Measurements from ENCODE around the gene CEP112. TPM values are rescaled to one million over a fixed set of nuclear protein-coding genes. Genes with fewer than 3 reads are reported as not detected.
A peak's percentile ranks its signal among the peaks of the same experiment; 100 is the strongest.

The CEP112 gene
- total RNA-seq, 1 donor from 2014 or later: 1.3 TPM

- intact Hi-C loops (cut with micrococcal nuclease): no loop called here
- Mint-ChIP-seq H3K4me1 (peaks cover 15% of the 10 kb centered on the region), H3K9me3 (no peaks in the 10 kb centered on the region), H3K36me3 (ENCODE audit: low read depth) (no peaks in the 10 kb centered on the region), H3K27ac (peak overlapping the region; percentile 76), H3K4me3 (peak overlapping the region; percentile 85), H3K27me3 (peaks cover 2% of the 10 kb centered on the region)
- no peak for DNase-seq
Observed at GRCh38 chr17:66190738-66191592, 968 bp downstream of the CEP112 start.

DNA sequence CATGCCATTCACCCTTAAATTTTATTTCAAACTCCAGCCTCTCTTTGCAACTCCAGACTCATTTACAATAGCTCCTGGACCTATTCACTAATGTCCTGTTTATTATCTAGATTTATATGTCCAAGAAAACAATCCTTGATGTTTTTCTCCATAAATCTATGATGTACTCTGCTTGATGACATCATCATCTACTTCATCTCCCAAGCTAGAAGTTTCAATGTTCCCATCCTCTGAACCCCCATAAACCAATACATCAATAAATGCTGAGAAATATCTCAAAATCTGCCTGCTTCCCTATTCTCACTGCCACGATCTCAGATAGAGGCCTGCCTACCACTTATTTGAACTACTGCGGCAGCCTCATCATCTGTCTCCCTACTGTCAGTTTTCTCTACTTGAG, 4.2 kb downstream of the CEP112 start:
- Mint-ChIP-seq H3K36me3 (ENCODE audit: low read depth) (no peaks in the 10 kb centered on the region), H3K27me3 (peaks cover 2% of the 10 kb centered on the region), H3K4me3 (no peak overlapping the region), H3K9me3 (peaks cover 4% of the 10 kb centered on the region), H3K27ac (no peak overlapping the region), H3K4me1 (peaks cover 14% of the 10 kb centered on the region)
- intact Hi-C loops (cut with micrococcal nuclease): no loop called here
- DNase-seq: no peak

GRCh38 chr17:66185862-66186261, 6.1 kb downstream of the CEP112 start:
- H3K27me3 Mint-ChIP-seq: no peaks in the 10 kb centered on the region
- no peaks in the 10 kb centered on the region for H3K36me3 Mint-ChIP-seq (ENCODE audit: low read depth)
- intact Hi-C loops (cut with micrococcal nuclease): no loop called here
- no peak overlapping the region for H3K27ac Mint-ChIP-seq
- DNase-seq: no peak
- no peak overlapping the region for H3K4me3 Mint-ChIP-seq
- peaks cover 2% of the 10 kb centered on the region for H3K4me1 Mint-ChIP-seq
- H3K9me3 Mint-ChIP-seq: peaks cover 4% of the 10 kb centered on the region

DNA sequence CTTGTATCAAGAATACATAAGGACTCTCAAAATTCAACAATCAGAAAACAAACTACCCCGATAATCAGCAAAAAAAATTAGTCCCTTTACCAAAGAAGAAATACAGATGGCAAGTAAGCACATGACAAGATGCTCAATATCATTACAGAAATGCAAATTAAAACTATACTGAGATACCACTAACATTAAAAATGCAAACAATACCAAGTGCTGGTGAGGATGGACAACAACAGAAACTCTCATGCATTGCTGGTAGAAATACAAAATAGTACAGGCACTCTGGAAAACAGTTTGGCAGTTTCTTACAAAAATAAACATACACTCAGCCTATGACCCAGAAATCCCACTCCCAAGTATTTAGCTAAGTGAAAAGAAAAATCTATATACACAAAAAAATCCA, 7.5 kb downstream of the CEP112 start:
- Mint-ChIP-seq H3K4me1 (no peaks in the 10 kb centered on the region), H3K36me3 (ENCODE audit: low read depth) (no peaks in the 10 kb centered on the region), H3K9me3 (peaks cover 4% of the 10 kb centered on the region), H3K27me3 (peaks cover 6% of the 10 kb centered on the region), H3K4me3 (no peak overlapping the region), H3K27ac (no peak overlapping the region)
- intact Hi-C loops (cut with micrococcal nuclease): no loop called here
- no peak for DNase-seq

DNA sequence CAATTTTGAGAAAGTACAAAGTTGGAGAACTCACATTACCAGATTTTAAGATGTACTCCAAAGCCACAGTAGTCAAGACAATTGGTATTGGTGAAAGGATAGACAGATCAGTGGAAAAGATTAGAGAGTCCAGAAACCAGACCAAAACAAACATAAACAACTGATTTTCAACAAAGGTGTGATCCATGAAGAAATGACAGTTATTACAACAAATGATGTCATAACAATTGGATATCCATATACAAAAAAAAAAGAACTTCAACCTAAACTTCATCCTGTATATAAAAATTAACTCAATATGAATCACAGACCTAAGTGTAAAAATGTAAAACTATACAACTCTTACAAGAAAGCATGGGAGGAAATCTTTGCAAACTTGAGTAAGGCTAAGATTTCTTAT, 8.4 kb downstream of the CEP112 start:
- H3K4me1 Mint-ChIP-seq: no peaks in the 10 kb centered on the region
- intact Hi-C loops (cut with micrococcal nuclease): no loop called here
- H3K36me3 Mint-ChIP-seq (ENCODE audit: low read depth): no peaks in the 10 kb centered on the region

GRCh38 chr17:66178642-66179041, 13.3 kb downstream of the CEP112 start:
- Mint-ChIP-seq H3K27ac (no peak overlapping the region), H3K4me3 (no peak overlapping the region), H3K9me3 (peaks cover 5% of the 10 kb centered on the region), H3K36me3 (ENCODE audit: low read depth) (no peaks in the 10 kb centered on the region), H3K4me1 (no peaks in the 10 kb centered on the region), H3K27me3 (peaks cover 18% of the 10 kb centered on the region)
- intact Hi-C loops (cut with micrococcal nuclease): no loop called here
- DNase-seq: no peak

More for the DNA sequence above, 8.4 kb downstream of the CEP112 start:
- H3K9me3 Mint-ChIP-seq: peaks cover 9% of the 10 kb centered on the region
- H3K27ac Mint-ChIP-seq: no peak overlapping the region
- DNase-seq: no peak
- peaks cover 12% of the 10 kb centered on the region for H3K27me3 Mint-ChIP-seq
- no peak overlapping the region for H3K4me3 Mint-ChIP-seq

DNA sequence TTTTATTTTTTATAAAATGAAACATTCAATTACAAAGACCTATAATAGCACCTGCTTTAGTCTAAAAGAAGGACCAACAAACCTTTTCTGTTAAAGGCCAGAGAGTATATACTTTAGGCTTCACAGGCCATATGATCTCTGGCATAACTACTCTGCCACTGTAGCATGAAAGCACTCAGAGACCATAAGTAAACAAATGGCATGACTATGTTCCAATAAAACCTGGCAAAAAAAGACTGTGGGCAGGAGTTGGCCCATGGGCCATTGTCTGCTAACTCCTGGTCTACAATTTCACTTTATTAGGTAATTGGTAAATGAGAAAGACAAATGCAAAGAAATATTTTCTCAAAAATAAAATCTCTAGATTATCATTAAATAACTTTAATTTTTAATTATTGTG, 14.9 kb downstream of the CEP112 start:
- H3K27me3 Mint-ChIP-seq: peaks cover 22% of the 10 kb centered on the region
- no peak overlapping the region for H3K27ac Mint-ChIP-seq
- intact Hi-C loops (cut with micrococcal nuclease): no loop called here
- no peaks in the 10 kb centered on the region for H3K36me3 Mint-ChIP-seq (ENCODE audit: low read depth)
- H3K4me3 Mint-ChIP-seq: no peak overlapping the region
- no peaks in the 10 kb centered on the region for H3K4me1 Mint-ChIP-seq
- no peak for DNase-seq
- peaks cover 5% of the 10 kb centered on the region for H3K9me3 Mint-ChIP-seq

GRCh38 chr17:66175892-66176291, 16.0 kb downstream of the CEP112 start:
- no peak overlapping the region for H3K4me3 Mint-ChIP-seq
- intact Hi-C loops (cut with micrococcal nuclease): no loop called here
- no peaks in the 10 kb centered on the region for H3K36me3 Mint-ChIP-seq (ENCODE audit: low read depth)
- H3K4me1 Mint-ChIP-seq: no peaks in the 10 kb centered on the region
- DNase-seq: no peak
- no peak overlapping the region for H3K27ac Mint-ChIP-seq
- peaks cover 5% of the 10 kb centered on the region for H3K9me3 Mint-ChIP-seq
- peaks cover 26% of the 10 kb centered on the region for H3K27me3 Mint-ChIP-seq

DNA sequence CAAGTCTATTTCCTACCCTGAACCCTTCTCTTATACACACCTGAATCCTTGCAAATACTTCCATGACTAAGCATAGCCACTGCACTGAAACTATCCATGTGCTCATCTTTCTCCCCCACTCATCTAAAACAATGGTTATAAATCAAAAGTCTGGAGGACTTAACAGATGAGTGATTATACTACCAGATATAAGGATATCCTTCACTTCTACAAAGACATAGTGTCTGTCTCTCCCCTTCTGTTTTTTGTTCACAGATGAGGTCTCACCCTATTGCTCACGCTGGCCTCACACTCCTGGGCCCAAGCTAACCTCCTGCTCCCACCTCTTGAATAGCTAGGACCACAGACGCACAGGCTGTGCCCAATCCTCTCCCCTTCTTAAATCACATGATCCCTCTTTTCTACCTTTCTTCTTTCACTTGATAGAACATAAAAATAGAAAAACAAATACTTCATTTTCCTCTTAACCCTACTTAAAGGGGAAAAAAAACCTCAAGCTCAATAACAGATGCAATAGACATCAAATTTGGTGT, 19.2 kb downstream of the CEP112 start:
- Mint-ChIP-seq H3K9me3 (no peaks in the 10 kb centered on the region), H3K27me3 (peaks cover 10% of the 10 kb centered on the region), H3K4me3 (no peak overlapping the region), H3K27ac (no peak overlapping the region), H3K4me1 (no peaks in the 10 kb centered on the region), H3K36me3 (ENCODE audit: low read depth) (no peaks in the 10 kb centered on the region)
- DNase-seq: no peak
- intact Hi-C loops (cut with micrococcal nuclease): no loop called here

- peaks cover 10% of the 10 kb centered on the region for H3K27me3 Mint-ChIP-seq
- intact Hi-C loops (cut with micrococcal nuclease): no loop called here
Observed at GRCh38 chr17:66172144-66172543, 19.8 kb downstream of the CEP112 start.

DNA sequence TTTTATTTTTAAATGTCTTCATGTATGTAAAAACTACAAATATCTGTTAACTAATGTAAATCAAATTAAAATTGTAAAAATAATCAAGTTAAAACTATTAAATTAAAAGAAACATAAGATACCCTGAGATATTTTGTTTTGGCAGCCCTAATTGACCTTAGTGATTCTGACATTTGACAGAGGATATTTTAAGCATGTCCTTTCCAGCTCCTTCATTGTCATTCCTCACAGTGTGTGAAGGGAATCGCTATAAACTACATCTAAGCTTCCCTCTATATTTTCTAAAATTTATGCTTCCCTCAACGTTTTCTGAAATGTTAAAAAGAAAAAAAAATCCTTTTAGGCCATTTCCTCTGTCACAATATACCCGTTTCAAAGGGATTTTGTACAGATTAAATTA, 20.2 kb downstream of the CEP112 start:
- H3K4me1 Mint-ChIP-seq: no peaks in the 10 kb centered on the region
- no peaks in the 10 kb centered on the region for H3K36me3 Mint-ChIP-seq (ENCODE audit: low read depth)
- intact Hi-C loops (cut with micrococcal nuclease): no loop called here
- H3K4me3 Mint-ChIP-seq: no peak overlapping the region
- H3K27ac Mint-ChIP-seq: no peak overlapping the region
- peaks cover 10% of the 10 kb centered on the region for H3K27me3 Mint-ChIP-seq
- no peak for DNase-seq
- no peaks in the 10 kb centered on the region for H3K9me3 Mint-ChIP-seq

More at GRCh38 chr17:66172144-66172543, 19.8 kb downstream of the CEP112 start:
- no peak overlapping the region for H3K4me3 Mint-ChIP-seq
- no peaks in the 10 kb centered on the region for H3K9me3 Mint-ChIP-seq
- no peaks in the 10 kb centered on the region for H3K4me1 Mint-ChIP-seq
- H3K36me3 Mint-ChIP-seq (ENCODE audit: low read depth): no peaks in the 10 kb centered on the region
- DNase-seq: no peak
- no peak overlapping the region for H3K27ac Mint-ChIP-seq

- Mint-ChIP-seq H3K4me3 (no peak overlapping the region), H3K9me3 (no peaks in the 10 kb centered on the region), H3K27ac (no peak overlapping the region), H3K4me1 (no peaks in the 10 kb centered on the region), H3K36me3 (ENCODE audit: low read depth) (no peaks in the 10 kb centered on the region), H3K27me3 (peaks cover 10% of the 10 kb centered on the region)
- intact Hi-C loops (cut with micrococcal nuclease): no loop called here
- DNase-seq: no peak
Observed at GRCh38 chr17:66171172-66171571, 20.8 kb downstream of the CEP112 start.

DNA sequence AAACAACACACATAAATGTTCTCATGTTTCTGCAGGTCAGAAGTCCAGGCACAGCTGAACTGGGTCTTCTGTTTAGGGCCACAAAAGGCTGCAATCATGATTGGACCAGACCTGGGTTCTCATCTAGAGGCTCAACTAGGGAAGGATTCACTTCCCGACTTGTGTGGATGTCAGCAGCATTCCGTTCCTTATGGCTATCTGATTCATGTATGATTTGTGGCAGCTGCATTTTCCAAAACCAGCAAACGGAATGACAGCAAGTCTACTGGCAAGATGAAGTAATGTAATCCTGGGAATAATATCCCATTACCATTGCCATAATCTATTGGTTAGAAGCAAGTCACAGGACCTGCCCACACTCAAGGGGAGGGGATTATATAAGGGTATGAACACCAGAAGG, 22.1 kb downstream of the CEP112 start:
- Mint-ChIP-seq H3K27me3 (peaks cover 8% of the 10 kb centered on the region), H3K4me1 (no peaks in the 10 kb centered on the region), H3K4me3 (no peak overlapping the region), H3K9me3 (no peaks in the 10 kb centered on the region), H3K36me3 (ENCODE audit: low read depth) (no peaks in the 10 kb centered on the region), H3K27ac (no peak overlapping the region)
- DNase-seq: no peak
- intact Hi-C loops (cut with micrococcal nuclease): loop anchor here (5.0 kb wide), 1 partner anchor 613 kb away; no protein-coding TSS in a partner anchor

DNA sequence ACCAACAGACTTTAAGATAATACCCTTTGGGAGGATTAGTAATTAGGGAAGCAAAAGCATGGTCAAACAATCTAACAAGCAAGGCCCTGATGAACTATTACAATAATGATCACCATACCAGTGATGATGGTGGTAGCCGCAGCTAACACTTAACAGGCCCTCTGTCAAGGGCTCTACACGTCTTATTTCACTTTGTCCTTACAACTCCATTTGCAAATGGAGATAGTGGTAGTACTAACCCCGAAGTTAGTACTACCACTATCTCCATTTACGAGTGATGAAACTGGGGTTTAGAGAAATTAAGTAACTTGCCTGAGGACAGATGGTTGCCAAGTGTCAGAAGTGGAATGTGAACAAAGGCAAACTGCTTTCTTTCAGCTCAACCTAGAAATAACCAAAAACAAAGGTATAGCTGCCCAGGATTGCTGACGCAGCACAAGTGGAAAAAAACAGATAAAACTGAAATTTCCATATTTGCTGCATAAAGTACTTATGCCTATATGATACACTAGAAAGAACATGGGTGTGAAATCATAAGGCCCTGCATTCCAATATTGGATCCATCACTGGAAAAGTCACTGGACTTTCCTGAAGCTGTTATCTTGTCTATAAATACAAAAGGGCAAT, 24.6 kb downstream of the CEP112 start:
- no peak for DNase-seq
- intact Hi-C loops (cut with micrococcal nuclease): loop anchor here (5.0 kb wide), 1 partner anchor 610 kb away; no protein-coding TSS in a partner anchor
- H3K4me1 Mint-ChIP-seq: no peaks in the 10 kb centered on the region
- H3K36me3 Mint-ChIP-seq (ENCODE audit: low read depth): no peaks in the 10 kb centered on the region
- H3K9me3 Mint-ChIP-seq: no peaks in the 10 kb centered on the region
- peaks cover 5% of the 10 kb centered on the region for H3K27me3 Mint-ChIP-seq
- no peak overlapping the region for H3K4me3 Mint-ChIP-seq
- no peak overlapping the region for H3K27ac Mint-ChIP-seq

Measured in activated CD4-positive, alpha-beta T cell treated with anti-CD3 and anti-CD28 coated beads, Interleukin-2, amount 10 ng/mL, durations not matched to agents 24 days and 14 days (primary cell).